K562 (cell line): Measurements from ENCODE around the gene ACTN4.

ENCODE experiments used
- CEBPB ChIP-seq: fragments of 450-650 bp; IDR thresholded peaks from 2 replicates; pipeline ENCODE4 v1.6.1; 2016; ENCODE audit warnings: missing genetic modification characterization, missing compliant biosample characterization
- CTCF ChIP-seq, 3 experiments: IDR thresholded peaks in 2 of 3; conservative IDR thresholded peaks in 1 of 3; 2 replicates each; pipeline ENCODE4 v1.5.1; 2011 to 2012; ENCODE audit warnings: low read length in 3 of 3, mild to moderate bottlenecking in 3 of 3, control low read depth in 2 of 3, improper control_type of control experiment in 1 of 3, inconsistent platforms in 1 of 3, low read depth in 1 of 3, mixed read lengths in 1 of 3, moderate library complexity in 1 of 3; ENCODE audit not compliant: insufficient read depth in 2 of 3
- L3MBTL2 ChIP-seq: fragments of 450-650 bp; IDR thresholded peaks from 2 replicates; pipeline ENCODE4 v1.6.1; 2016; ENCODE audit warnings: mild to moderate bottlenecking, moderate library complexity
- MAFG ChIP-seq: fragments of 450-650 bp; conservative IDR thresholded peaks from 2 replicates; pipeline ENCODE4 v1.6.1; 2016; ENCODE audit warnings: missing genetic modification characterization, missing compliant biosample characterization
- PHF20 ChIP-seq: fragments of 450-650 bp; IDR thresholded peaks from 2 replicates; pipeline ENCODE4 v1.6.1; 2018; ENCODE audit not compliant: partially characterized antibody
- POLR2A ChIP-seq: fragments of 450-650 bp; conservative IDR thresholded peaks from 2 replicates; pipeline ENCODE4 v1.6.1; 2016
- RAD21 ChIP-seq, 2 experiments: fragments of 250-450 bp in 1 of 2; fragments of 450-650 bp in 1 of 2; sonication (Bioruptor Pico) in 1 of 2; formaldehyde crosslinking in 1 of 2; IDR thresholded peaks in 1 of 2; conservative IDR thresholded peaks in 1 of 2; 2 replicates each; pipeline versions ENCODE4 v1.4.0 to v1.8.0; 2020 to 2022; ENCODE audit warnings: mild to moderate bottlenecking in 2 of 2, moderate library complexity in 1 of 2
- RCOR1 ChIP-seq, 2 experiments: IDR thresholded peaks; 2 replicates each; pipeline ENCODE4 v1.6.1; 2012; ENCODE audit warnings: low read depth in 2 of 2, low read length in 2 of 2, borderline replicate concordance in 1 of 2, improper control_type of control experiment in 1 of 2
- ZBTB7A ChIP-seq: IDR thresholded peaks from 2 replicates; pipeline ENCODE4 v1.6.1; 2011; ENCODE audit warnings: low read depth, mild to moderate bottlenecking, low read length, moderate library complexity, borderline replicate concordance; ENCODE audit not compliant: control insufficient read depth
- ZFX ChIP-seq: sonication (generic); formaldehyde crosslinking; IDR thresholded peaks from 2 replicates; pipeline ENCODE4 v1.8.0; 2022; ENCODE audit warnings: mild to moderate bottlenecking, missing genetic modification reagents, moderate library complexity
- TF ChIP-seq, protein P1 (sequence below): sonication (generic); formaldehyde crosslinking; IDR thresholded peaks from 2 replicates; pipeline ENCODE4 v1.5.0; 2020; ENCODE audit warnings: missing genetic modification reagents
- TF ChIP-seq, protein P2 (sequence below): fragments of 250-450 bp; sonication (Bioruptor Pico); IDR thresholded peaks from 2 replicates; pipeline ENCODE4 v1.5.0; 2020; ENCODE audit warnings: mild to moderate bottlenecking, borderline replicate concordance

DNA sequence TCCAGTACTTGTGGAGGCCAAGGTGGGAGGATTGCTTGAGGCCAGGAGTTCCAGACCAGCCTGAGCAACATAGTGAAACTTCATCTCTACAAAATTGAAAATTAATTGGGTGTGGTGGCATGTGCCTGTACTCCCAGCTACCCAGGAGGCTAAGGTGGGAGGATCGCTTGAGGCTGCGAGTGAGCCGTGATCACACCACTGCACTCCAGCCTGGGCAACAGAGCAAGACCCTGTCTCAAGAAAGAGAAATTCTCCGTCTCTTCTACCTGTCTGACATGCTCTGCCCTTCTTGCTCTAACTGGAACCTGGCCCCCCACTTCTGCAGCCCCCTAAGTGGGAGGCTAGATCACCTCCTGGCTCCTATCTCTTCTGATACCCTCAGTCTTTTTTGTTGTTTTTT lies 21.0 kb upstream of the ACTN4 start:
- no peak for TF ChIP-seq L3MBTL2
- TF ChIP-seq CEBPB (tag), result no peak
- no peak for TF ChIP-seq PHF20
- TF ChIP-seq, protein P1, sequence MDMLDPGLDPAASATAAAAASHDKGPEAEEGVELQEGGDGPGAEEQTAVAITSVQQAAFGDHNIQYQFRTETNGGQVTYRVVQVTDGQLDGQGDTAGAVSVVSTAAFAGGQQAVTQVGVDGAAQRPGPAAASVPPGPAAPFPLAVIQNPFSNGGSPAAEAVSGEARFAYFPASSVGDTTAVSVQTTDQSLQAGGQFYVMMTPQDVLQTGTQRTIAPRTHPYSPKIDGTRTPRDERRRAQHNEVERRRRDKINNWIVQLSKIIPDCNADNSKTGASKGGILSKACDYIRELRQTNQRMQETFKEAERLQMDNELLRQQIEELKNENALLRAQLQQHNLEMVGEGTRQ (CRISPR knock-in tag), result no peak
- TF ChIP-seq, protein P2, sequence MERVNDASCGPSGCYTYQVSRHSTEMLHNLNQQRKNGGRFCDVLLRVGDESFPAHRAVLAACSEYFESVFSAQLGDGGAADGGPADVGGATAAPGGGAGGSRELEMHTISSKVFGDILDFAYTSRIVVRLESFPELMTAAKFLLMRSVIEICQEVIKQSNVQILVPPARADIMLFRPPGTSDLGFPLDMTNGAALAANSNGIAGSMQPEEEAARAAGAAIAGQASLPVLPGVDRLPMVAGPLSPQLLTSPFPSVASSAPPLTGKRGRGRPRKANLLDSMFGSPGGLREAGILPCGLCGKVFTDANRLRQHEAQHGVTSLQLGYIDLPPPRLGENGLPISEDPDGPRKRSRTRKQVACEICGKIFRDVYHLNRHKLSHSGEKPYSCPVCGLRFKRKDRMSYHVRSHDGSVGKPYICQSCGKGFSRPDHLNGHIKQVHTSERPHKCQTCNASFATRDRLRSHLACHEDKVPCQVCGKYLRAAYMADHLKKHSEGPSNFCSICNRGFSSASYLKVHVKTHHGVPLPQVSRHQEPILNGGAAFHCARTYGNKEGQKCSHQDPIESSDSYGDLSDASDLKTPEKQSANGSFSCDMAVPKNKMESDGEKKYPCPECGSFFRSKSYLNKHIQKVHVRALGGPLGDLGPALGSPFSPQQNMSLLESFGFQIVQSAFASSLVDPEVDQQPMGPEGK, result no peak
- no peak for TF ChIP-seq RCOR1 (IDR thresholded peaks at IDR 0.05; ENCODE audit: borderline replicate concordance in 1 of 2, low read depth in 2 of 2, low read length in 2 of 2)
- TF ChIP-seq MAFG, result no peak
- no peak for TF ChIP-seq CTCF (IDR thresholded peaks at IDR 0.05 in 2 of 3, conservative IDR thresholded peaks at IDR 0.05 in 1 of 3; ENCODE audit: insufficient read depth in 2 of 3, low read depth in 1 of 3, low read length in 3 of 3)
- 0 out of 2 replicates have a peak, but pooled peaks have one; percentile 25 for TF ChIP-seq POLR2A
- TF ChIP-seq RAD21 (CRISPR knock-in tag; conservative IDR thresholded peaks at IDR 0.05 in 1 of 2, IDR thresholded peaks at IDR 0.05 in 1 of 2), result no peak
- no peak for TF ChIP-seq ZFX (CRISPR knock-in tag)
- no peak for TF ChIP-seq ZBTB7A
